Measurements from ENCODE around the gene DUSP22.

- TF ChIP-seq POLR2A (IDR thresholded peaks at IDR 0.05; ENCODE audit: borderline replicate concordance, extremely low read depth, insufficient read depth, insufficient read length) (no peak), EZH2 (IDR thresholded peaks at IDR 0.05) (no peak), POLR2AphosphoS5 (IDR thresholded peaks at IDR 0.05; ENCODE audit: low read depth, low read length) (no peak)
Observed at GRCh38 chr6:353642-354614, 61.6 kb downstream of the DUSP22 start.
